Adipocyte (in vitro differentiated cells): ENCODE data around the gene WFDC5.

ENCODE experiments used
- DNase-seq: peaks from one replicate; pipeline ENCODE4 v3.0.0-alpha.2; 2015; ENCODE audit warnings: low read depth
- H3K27me3 ChIP-seq: replicated peaks from 2 replicates; pipeline ENCODE4 v1.7.0; 2013; ENCODE audit warnings: mild to moderate bottlenecking, low read length, moderate library complexity; ENCODE audit not compliant: control insufficient read depth, insufficient read depth
- H3K36me3 ChIP-seq: 2 replicates; pipeline ENCODE4 v1.7.0; 2013; ENCODE audit warnings: low read length, mild to moderate bottlenecking, moderate library complexity; ENCODE audit not compliant: control insufficient read depth, insufficient read depth, severe bottlenecking
- H3K4me1 ChIP-seq: 2 replicates; pipeline ENCODE4 v1.7.0; 2013; ENCODE audit warnings: mild to moderate bottlenecking, low read length, moderate library complexity; ENCODE audit not compliant: control insufficient read depth, insufficient read depth
- H3K4me3 ChIP-seq: 2 replicates; pipeline ENCODE4 v1.7.0; 2013; ENCODE audit warnings: mild to moderate bottlenecking, low read length, moderate library complexity
- H3K9ac ChIP-seq: 2 replicates; pipeline ENCODE4 v1.7.0; 2013; ENCODE audit warnings: mild to moderate bottlenecking, low read length, moderate library complexity
- H3K9me3 ChIP-seq: 2 replicates; pipeline ENCODE4 v1.7.0; 2013; ENCODE audit warnings: mild to moderate bottlenecking, low read length, moderate library complexity; ENCODE audit not compliant: control insufficient read depth

WFDC5 gene

GRCh38 chr20:45113865-45114264 is 1.1 kb downstream of the WFDC5 start:
- no peaks in the 10 kb centered on the region for H3K36me3 ChIP-seq
- no peaks in the 10 kb centered on the region for H3K4me1 ChIP-seq
- H3K27me3 ChIP-seq: peaks cover 59% of the 10 kb centered on the region
- no peak overlapping the region for H3K4me3 ChIP-seq
- H3K9ac ChIP-seq: no peak overlapping the region
- H3K9me3 ChIP-seq: no peaks in the 10 kb centered on the region
- DNase-seq: no peak

- Histone ChIP-seq H3K9me3 (no peaks in the 10 kb centered on the region), H3K27me3 (peaks cover 55% of the 10 kb centered on the region), H3K4me3 (no peak overlapping the region), H3K36me3 (no peaks in the 10 kb centered on the region), H3K4me1 (no peaks in the 10 kb centered on the region), H3K9ac (no peak overlapping the region)
- DNase-seq: no peak
These were observed 2.2 kb downstream of the WFDC5 start for GRCh38 chr20:45112754-45113153.

GRCh38 chr20:45111799-45112471 is 3.0 kb downstream of the WFDC5 start:
- Histone ChIP-seq H3K27me3 (peaks cover 54% of the 10 kb centered on the region), H3K9me3 (no peaks in the 10 kb centered on the region), H3K36me3 (no peaks in the 10 kb centered on the region), H3K4me3 (no peak overlapping the region), H3K4me1 (no peaks in the 10 kb centered on the region), H3K9ac (no peak overlapping the region)
- peak; percentile 47 for DNase-seq

- no peaks in the 10 kb centered on the region for H3K9me3 ChIP-seq
- no peaks in the 10 kb centered on the region for H3K36me3 ChIP-seq
- H3K9ac ChIP-seq: no peak overlapping the region
- H3K4me1 ChIP-seq: no peaks in the 10 kb centered on the region
- no peak overlapping the region for H3K4me3 ChIP-seq
- peaks cover 54% of the 10 kb centered on the region for H3K27me3 ChIP-seq
- DNase-seq: no peak
These were observed 3.7 kb downstream of the WFDC5 start for GRCh38 chr20:45111285-45111684.

- no peak for DNase-seq
- peaks cover 49% of the 10 kb centered on the region for H3K27me3 ChIP-seq
- H3K9ac ChIP-seq: no peak overlapping the region
- no peak overlapping the region for H3K4me3 ChIP-seq
- no peaks in the 10 kb centered on the region for H3K9me3 ChIP-seq
- no peaks in the 10 kb centered on the region for H3K36me3 ChIP-seq
- H3K4me1 ChIP-seq: no peaks in the 10 kb centered on the region
These were observed 4.7 kb downstream of the WFDC5 start for GRCh38 chr20:45110301-45110700.

- H3K4me3 ChIP-seq: no peak overlapping the region
- H3K27me3 ChIP-seq: peaks cover 46% of the 10 kb centered on the region
- no peaks in the 10 kb centered on the region for H3K36me3 ChIP-seq
- no peak overlapping the region for H3K9ac ChIP-seq
- no peaks in the 10 kb centered on the region for H3K9me3 ChIP-seq
- DNase-seq: no peak
- H3K4me1 ChIP-seq: no peaks in the 10 kb centered on the region
These were observed 5.3 kb downstream of the WFDC5 start for GRCh38 chr20:45109634-45110033.

- Histone ChIP-seq H3K36me3 (no peaks in the 10 kb centered on the region), H3K4me3 (no peak overlapping the region), H3K4me1 (no peaks in the 10 kb centered on the region), H3K9ac (no peak overlapping the region), H3K9me3 (peaks cover 2% of the 10 kb centered on the region), H3K27me3 (peaks cover 23% of the 10 kb centered on the region)
- DNase-seq: no peak
These were observed 9.7 kb downstream of the WFDC5 start for GRCh38 chr20:45105317-45105716.

- H3K27me3 ChIP-seq: peaks cover 23% of the 10 kb centered on the region
- no peak overlapping the region for H3K9ac ChIP-seq
- no peak overlapping the region for H3K4me3 ChIP-seq
- H3K9me3 ChIP-seq: peaks cover 2% of the 10 kb centered on the region
- H3K4me1 ChIP-seq: no peaks in the 10 kb centered on the region
- DNase-seq: peak; percentile 40
- no peaks in the 10 kb centered on the region for H3K36me3 ChIP-seq
These were observed 10.2 kb downstream of the WFDC5 start for GRCh38 chr20:45104786-45105185.

- no peaks in the 10 kb centered on the region for H3K36me3 ChIP-seq
- peaks cover 1% of the 10 kb centered on the region for H3K4me1 ChIP-seq
- no peak overlapping the region for H3K9ac ChIP-seq
- no peak for DNase-seq
- peaks cover 34% of the 10 kb centered on the region for H3K27me3 ChIP-seq
- peaks cover 2% of the 10 kb centered on the region for H3K9me3 ChIP-seq
- no peak overlapping the region for H3K4me3 ChIP-seq
These were observed 11.9 kb downstream of the WFDC5 start for GRCh38 chr20:45103072-45103471.

- no peak for DNase-seq
- Histone ChIP-seq H3K9ac (no peak overlapping the region), H3K36me3 (no peaks in the 10 kb centered on the region), H3K4me1 (peaks cover 3% of the 10 kb centered on the region), H3K9me3 (peaks cover 2% of the 10 kb centered on the region), H3K4me3 (no peak overlapping the region), H3K27me3 (peaks cover 45% of the 10 kb centered on the region)
These were observed 13.6 kb downstream of the WFDC5 start for GRCh38 chr20:45101333-45101850.

- peaks cover 48% of the 10 kb centered on the region for H3K27me3 ChIP-seq
- DNase-seq: no peak
- H3K4me1 ChIP-seq: peaks cover 3% of the 10 kb centered on the region
- no peaks in the 10 kb centered on the region for H3K36me3 ChIP-seq
- H3K9me3 ChIP-seq: peaks cover 2% of the 10 kb centered on the region
- H3K9ac ChIP-seq: no peak within 1 kb of the TSS
- H3K4me3 ChIP-seq: no peak within 1 kb of the TSS
These were observed 14.3 kb downstream of the WFDC5 start, which contains the start of gene KCNS1 for GRCh38 chr20:45100563-45101245. KCNS1 (minus strand) TSS chr20:45101127; CDS start chr20:45099236, 1,891 bp downstream.
